SKM-1 (cell line): Measurements from ENCODE around the gene PPP1R3D.

Experiments used
- DNase-seq: peaks from one replicate; lab custom pipeline; 2025; ENCODE audit not compliant: unreplicated experiment; lab: John Stamatoyannopoulos, UW

The PPP1R3D gene

DNA sequence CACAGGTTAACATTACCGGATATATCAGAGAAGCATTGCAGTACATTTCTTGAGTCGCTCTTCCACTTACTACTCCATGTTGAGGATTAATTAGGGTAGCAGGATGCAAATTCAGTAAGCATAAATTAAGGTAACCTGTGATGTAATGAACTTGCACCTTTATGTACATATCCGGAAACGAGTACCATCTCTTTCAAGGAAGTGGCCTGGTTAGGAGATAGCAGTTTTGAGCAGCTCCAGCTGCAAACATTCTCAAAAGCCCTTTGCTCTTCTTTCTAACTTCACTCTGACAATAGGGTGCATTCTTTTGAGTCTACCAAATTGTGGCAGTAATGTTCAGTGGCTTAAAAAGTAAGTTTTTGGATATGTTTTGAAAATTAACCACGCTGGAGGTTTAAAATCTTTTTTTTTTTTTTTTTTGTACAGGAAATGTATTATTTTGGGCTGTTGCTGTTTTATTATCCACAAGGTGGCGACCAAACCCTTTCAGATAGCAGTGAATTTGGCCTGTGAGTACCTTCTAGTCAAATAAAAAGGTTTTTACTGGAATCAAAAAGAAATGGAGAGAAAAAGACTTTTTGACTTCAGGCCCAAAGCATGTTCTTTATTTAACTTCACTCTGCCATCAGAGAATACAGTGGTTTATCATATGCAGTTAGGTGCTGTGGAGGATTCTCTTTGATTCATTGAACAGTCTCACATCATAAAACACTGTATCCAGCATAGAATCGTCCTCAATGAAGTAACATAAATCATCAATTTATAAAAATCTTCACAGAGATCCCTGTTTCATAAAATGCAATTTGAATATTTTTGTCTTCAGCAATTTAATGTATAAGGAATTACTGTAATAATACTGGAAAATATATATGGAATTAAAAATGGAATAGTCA, 9.0 kb upstream of the PPP1R3D start:
- DNase-seq: no peak

DNA sequence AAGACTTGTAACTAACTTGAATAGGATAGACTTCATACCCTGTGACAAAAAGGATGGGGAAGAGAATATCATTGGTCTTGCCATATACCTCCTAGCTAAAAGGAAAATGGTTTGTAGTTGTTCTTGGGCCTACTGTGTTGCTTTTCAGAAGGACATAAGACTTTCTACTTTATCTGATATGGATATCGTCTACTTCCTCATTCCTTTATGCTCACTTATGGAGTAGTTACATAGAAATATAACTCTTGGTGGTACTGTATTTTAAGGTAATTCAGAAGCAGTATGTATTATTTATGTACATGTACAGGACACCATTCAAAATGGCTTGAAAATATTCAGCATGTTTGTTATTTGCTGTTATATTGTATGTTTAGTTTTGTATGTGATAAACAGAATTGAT, 8.1 kb upstream of the PPP1R3D start:
- no peak for DNase-seq

DNA sequence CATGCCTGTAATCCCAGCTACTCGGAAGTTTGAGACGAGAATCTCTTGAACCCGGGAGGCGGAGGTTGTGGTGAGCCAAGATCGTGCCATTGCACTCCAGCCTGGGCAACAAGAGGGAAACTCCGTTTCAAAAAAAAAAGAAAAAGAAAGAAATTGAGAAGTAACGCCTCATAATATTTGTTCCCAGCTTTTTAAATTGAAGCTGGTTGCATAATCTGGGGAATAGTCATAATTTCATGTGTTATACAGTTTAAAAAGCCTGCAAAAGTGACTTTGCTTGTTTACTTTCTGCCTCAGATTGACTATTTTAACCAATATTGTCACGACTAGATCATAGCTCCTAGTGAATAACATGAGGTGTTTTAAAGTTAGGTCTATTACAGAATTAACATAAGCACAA, 7.3 kb upstream of the PPP1R3D start:
- DNase-seq: no peak

DNA sequence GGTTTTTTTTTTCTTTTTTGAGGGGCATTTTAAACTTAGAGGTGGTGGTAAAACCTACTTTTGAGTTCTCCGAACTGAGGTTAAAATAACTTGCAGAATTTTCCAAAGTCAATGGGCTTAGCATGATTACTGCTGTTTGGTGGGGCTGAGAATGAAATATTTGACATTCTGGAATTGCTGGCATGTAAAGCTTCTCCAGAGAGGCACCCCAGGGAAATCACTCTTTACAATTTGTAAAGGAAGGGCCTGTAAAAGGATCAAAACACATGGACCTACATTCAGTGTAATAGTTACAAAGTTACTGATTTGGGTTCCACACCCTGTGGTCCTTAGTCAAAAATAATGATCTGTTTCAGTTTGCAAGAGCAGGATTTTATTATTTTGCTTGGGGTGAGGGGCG, 5.6 kb upstream of the PPP1R3D start:
- DNase-seq: no peak

DNA sequence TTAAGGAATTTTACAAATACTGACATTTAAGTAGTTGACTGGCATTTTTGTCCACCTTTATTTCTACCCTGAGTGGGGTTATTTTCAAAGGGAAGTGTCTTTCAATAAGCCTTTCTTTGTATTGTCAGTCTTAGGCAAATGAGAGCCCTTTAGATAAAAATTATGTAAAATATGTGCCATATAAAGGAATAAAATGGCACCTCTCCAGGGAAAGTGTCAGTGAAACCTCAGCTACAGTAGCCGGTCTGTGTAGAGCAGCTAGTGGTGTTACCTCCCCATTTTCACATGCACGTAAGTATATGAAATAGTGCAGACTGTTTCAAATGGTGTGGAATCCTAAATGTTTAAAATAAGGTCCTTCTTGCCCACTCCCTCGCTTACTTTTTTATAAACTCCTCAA, 5.1 kb upstream of the PPP1R3D start:
- DNase-seq: no peak

DNA sequence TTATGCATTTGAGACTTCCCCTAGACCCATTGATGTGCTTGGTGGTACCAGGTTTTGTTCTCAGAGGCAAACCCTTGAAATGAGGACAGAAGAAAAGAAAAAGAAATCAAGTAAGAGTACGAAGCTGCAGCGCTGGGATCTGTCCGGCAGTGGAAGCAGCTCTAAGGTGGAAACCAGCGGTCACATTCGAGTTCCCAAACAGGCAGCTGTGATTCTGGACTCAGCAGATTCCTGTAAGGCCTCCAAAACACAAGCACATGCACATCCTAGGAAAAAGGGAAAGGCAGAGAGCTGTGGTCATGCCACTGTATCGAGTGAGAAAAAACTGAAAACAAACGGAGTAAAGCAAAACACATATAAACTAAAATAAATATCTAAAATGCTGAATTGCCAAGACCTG, 4.6 kb upstream of the PPP1R3D start:
- no peak for DNase-seq

DNA sequence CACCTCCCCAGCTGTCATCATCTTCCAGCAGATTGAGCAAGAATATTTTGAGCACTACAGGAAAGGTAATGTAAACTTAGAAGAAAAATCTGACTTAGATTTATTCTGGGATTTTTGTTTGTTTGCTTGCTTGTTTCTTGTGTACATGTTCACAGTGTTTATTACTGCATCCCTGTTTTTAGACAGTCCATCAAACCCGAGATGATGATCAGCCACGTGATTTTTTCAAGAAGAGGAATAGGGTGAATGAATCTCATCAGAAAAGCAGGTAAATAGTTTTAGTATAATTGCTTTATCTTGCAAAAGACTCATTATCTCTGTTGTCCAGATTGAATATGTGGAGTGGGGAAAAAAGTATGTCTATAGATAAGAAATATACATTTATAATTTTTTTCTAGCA, 2.1 kb upstream of the PPP1R3D start:
- DNase-seq: no peak

DNA sequence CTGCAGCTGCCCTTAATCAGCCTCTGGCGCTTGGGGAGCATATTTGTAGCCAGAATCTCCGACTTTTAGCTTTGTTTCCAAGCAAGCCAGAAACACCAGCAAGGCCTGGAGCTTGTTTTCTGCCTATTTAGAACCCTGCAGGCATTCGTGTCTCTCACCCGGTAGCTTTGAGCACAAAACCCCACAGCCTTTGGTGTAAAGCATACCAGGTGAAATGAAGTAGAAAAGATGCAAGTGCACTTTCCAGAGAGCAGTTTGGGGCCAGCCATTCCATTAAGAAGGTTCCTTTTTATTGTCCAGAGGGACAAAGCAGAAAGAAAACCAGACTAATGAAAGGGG, 820 bp upstream of the PPP1R3D start:
- DNase-seq: no peak

DNA sequence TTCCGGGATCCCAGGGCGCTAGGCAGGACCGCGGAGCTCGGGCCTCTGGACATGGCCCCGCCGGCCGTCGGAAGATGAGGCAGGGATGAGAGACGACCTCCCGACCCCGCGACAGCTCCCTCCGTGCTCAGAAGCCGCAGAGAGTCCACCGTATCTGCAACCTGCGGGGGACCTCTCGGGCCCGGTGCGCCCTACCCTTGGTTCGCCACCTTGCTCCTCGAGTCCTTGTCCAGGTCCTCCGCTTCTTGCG, 301 bp downstream of the PPP1R3D start:
- no peak for DNase-seq

DNA sequence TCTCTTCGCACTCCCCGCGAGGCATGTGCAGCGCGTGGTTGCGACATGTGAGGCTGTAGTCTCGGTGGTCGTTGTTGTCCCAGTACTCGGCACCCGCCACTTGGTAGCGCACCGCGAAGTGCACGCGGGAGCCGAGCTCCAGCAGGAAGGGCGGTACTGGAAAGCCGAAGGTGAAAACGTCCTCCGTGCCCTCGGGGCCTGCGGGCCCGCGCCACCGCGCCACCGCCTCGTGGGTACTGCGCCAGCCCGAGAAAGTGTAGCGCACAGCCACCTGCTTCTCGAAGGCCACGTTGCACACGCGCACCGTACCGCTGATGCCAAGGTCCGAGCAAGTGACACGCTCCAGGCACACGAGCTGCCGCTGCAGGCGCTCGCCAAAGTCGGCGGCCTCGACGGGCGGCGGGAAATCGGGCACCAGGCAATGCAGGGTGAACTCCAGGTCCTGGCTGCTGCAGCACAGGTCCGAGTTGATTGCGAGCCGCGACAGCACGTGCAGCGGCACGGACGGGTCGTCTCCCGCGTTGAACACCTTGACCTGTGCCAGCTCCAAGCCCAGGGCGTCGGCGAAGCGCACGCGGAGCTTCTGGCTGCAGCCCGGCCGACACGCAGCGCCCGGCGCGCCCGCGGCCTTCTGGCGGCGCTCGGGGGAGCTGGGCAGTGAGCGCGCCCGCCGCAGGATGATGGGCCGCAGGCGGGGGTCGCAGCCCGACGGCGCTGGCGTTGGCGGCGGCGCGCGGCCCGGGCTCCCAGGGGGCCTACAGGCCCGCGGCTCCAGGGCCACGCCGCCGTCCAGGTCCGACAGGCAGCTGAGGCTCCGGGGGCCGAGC, 840 bp downstream of the PPP1R3D start:
- no peak for DNase-seq

DNA sequence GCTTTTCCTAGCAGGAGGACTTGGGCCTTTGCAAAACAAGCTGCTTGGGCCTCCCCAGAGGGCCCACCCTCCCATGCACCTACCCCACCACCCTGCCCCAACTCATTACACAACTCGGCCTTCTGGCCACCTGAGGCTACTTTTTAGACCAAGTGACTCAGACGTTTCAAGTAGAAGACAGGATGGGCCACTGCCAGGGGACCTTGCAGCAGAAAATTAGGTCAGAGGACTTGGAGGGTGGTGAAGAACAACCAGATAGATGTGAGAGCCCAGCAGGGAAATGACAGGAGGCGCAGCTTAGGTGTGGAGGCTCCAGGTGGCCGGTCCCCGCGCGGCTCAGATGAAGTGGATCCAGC, 1.4 kb downstream of the PPP1R3D start:
- DNase-seq: no peak

DNA sequence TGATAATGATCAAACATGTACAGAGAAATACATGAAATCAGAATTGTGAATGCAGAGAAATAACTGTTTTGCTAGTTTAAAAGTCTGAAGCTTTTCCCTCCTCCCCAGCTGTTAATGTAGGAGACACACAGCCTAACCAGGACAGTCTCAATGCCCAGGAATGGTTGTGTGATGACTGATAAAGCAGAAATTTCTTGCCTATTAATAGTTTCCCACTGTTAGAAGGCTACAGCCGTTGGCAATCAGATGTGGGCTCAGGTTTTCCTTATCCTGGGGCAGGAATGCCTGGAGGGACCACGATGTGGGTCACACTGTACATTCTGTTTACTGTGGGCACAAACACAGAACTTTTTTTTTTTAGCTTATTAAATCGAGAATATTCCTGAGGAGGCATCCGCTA, 1.9 kb downstream of the PPP1R3D start:
- DNase-seq: no peak

DNA sequence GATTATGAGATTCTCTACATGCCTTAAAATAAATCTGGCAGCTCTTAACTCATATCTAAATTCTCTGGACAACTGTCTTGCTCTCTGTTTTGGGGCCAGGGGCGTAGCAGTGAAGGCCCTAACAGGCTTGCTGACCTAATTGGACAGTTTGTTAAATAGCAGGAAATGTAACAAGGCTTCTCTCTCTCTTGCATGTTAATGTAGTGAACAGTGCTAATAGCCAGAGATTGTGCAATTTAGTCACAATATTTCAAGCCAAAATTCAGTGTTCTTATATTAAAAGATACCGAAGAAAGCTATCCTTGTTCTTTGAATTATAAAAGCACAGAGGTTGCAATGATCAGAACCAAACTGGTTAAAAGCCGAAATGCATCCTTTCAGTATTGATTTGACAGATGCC, 3.0 kb downstream of the PPP1R3D start:
- DNase-seq: no peak

DNA sequence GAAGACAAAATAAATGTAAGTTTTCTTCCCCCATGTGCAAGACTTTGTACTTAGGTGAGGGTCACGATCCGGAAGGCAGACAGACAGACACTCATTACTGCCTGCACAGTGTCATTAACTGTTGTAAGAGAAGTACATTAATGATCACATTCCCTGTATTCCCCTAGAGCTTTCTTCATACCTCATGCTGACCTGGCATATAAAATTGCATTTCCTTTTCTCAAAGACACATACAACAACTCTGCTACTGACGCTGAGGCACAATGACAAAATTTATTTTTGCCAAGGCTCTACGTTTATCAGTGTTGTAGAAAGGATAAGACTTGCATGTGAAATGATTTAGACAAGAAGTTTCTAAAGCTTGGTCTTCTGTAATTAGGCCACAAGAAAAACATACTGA, 3.7 kb downstream of the PPP1R3D start:
- no peak for DNase-seq

DNA sequence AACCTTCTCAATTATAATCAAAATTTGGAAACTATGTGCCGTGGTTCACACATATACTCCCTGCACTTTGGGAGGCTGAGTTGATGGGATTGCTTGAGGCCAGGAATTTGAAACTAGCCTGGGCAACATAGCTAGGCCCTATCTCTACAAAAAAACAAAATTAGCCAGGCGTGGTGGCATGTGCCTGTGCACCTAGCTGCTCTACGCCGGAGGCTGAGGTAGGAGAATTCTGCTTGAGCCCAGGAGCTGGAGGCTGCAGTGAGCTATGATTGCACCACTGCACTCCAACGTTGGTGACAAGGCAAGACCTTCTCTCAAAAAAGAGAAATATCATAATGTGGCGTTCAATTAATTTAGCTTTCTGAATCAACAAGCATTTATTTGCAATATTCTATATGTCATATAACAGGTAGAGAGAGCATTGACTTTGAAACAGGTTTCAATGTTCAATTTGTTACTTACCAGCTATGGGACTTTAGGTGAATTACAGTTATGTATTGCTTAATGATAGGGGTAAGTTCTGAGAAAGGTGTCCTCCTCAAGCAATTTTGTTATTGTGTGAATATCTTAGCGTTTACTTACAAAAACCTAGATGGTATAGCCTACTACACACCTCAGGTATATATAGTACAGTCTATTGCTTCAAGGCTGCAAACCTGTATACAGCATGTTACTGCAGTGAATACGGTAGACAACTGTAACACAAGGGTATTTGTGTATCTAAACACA, 4.5 kb downstream of the PPP1R3D start:
- DNase-seq: no peak

DNA sequence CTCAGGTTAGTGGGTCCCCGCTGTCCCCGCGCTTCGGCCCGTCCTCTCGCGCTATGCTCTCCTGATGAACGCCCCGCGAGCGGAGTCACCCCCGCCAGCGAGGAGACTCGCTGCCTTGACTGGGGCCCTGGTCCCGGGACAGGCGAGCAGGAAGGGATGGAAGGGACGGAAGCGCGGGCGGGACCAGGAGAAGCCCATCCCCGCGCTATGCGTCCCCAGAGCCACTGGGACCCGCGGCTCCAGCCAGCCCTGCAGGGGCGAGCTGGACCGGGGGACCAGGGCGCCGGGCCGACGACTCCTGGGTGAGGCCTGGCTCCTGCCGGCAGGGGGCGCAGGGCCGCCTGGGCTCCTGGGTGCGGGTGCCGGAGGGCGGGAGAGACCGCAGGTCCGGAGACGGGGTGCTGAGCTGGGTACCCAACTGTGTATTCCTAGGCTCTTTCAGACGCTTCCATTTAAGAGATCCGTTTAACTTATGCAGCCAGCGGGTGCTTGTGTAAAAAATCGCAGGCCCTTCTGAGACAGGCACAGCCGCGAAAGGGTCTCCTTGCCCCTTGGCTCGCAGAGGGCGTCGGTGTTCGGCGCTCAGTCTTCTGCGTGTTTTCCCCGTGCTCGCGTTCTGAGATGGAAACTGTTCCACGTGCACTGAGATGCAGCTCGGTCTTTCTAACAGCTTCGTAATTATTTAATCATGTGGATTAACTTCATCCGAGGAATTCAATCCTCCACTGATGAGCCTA, 6.1 kb downstream of the PPP1R3D start:
- peak; percentile 24 for DNase-seq

DNA sequence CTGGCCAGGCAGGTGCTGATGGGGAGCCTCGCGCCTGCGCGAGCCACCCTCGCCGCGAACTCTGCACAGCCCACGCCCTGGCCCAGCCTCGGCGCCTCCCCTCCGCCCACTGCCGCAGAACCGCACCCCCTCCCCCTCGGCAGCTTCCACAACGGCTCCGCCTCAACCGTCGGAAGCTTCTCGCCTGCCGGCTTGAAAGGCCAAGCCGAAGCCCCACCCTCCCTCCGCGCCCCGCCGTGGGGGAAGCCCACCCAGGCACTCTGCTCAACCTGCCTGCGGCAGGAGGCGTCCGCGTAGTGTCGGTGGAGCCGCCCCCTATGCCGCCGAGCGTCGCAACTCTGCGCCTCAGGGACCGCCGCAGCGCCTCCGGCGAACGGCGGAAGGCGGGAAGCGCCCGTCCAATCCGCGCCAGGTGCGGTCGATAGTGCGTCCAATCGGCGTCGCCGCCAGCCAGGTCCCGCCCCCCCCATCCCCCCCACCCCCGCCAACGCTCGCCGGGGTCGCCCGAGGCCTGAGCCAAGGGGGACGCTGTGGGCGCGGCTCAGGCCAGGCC, 6.7 kb downstream of the PPP1R3D start, which contains the start of gene SYCP2:
Gene SYCP2 (minus strand): TSS at position 342 of the 553 bp plus-strand sequence. CDS start 11,224 bp downstream, outside the sequence.
- peak; percentile 24 for DNase-seq

DNA sequence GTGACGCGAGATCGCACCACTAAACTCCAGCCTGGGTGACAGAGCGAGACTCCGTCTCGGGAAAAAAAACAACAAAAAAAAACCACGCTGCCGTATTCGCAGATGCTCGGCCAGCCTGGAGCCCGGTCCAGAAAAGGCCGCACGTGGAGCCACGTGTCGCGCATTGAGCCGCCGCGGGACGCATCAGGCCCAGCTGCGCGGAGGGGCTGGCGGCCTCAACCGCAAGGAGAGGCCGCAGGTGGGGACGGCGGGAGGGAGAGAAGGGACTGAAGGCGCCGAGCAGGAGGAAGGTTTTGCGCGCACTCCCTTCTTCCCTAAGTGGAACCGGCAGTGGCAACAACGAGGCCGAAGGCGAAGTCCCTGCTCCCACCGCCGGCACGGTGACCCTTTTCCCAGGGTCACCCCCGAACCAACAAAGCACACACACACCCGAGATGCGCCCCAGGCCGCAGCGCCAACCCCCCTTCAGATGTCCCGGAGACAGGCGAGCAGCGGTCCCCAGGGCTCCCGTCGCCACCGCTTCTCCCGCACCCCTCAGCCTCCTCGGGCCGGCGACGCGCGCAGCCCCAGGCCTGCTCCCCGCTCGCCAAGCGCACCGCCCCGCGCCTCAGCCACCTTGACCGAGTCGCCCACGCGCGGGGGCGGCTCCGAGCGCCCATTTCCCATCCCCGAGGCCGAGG, 7.3 kb downstream of the PPP1R3D start:
- DNase-seq: no peak

DNA sequence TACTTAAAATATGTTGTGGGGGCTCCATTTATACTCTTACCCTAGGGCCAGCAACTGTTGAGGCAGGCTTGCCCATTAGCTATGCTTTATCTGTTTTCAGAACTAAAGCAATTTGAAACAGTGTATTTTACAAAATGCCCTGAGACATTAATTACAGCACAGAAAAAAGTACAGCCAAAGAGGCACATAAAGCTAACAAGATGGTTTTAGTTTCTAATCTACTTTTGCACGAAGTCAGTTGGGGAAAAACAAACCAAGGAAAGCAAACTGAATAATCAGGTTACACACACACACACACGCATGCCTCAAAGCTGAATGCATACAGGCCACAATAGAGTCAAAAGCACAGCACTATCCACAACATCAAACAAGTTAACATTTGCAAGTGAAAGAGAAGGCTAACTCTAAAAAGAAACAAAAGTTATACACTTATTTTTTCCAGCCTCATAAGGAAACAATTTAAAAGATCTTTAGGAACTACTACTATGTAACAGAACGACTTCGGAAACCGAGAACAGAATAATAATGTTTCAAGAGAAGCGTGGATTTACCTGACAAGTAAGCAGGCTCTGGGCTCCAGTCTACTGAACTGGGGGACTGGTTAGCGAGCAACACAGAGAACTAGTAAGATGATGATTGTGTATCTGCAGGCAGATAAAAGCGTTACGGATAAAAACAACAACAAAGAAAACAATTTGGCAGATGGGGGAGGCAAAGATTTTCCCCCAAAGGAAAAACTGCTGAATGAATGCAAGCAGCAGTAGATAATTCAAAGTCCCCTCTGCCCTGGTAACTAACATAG, 8.4 kb downstream of the PPP1R3D start:
- DNase-seq: no peak

DNA sequence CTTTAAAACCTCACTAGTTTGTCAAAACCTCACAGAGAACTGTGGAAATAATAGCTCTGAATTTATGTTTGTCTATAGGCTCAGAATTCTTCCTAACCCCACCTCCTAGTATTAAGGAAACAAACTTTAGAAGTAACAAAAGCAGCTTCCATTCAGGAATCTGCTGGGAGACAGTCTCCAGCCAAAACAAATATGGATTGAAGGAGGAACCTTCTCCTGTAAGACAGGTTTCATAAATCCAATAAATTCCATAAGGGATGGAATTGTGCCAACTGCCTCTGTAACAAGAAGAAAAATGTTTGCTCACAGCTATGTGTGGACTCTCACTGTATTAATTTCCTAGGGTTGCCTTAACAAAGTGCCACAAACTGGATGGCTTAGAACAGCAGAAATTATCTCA, 14.2 kb downstream of the PPP1R3D start:
- DNase-seq: no peak
